Gastroesophageal sphincter (tissue), 4 donors: ENCODE results near the gene ZNF578. TPM values are rescaled to one million over a fixed set of nuclear protein-coding genes. Genes with fewer than 3 reads are reported as not detected.
"Not testable (repeated sequence)": the region's sequence is repeated elsewhere in the genome, so short reads cannot be mapped to it uniquely, and the experiment has no call there.

Experiments used
- ATAC-seq: fragments of 150-250 bp; one replicate; pipeline ENCODE4 v1.9.1; 2016; ENCODE audit warnings: mild to moderate bottlenecking, moderate library complexity
- H3K27ac ChIP-seq, 4 donors: fragments of 200-600 bp; sonication (generic) in 3 of 4; 1 replicate in 3 of 4; 2 replicates in 1 of 4; pipeline ENCODE4 v1.5.1; 2016 to 2019
- H3K27me3 ChIP-seq: fragments of 200-600 bp; sonication (generic); one replicate; pipeline ENCODE4 v1.5.1; 2019
- H3K36me3 ChIP-seq, 2 donors: fragments of 200-600 bp; sonication (generic); one replicate each; pipeline ENCODE4 v1.5.1; 2019; ENCODE audit warnings: control low read depth in 1 of 2
- H3K4me1 ChIP-seq, 3 donors: fragments of 200-600 bp; sonication (generic); 1 replicate in 2 of 3; 2 replicates in 1 of 3; pipeline ENCODE4 v1.5.1; 2016 to 2019; ENCODE audit warnings: control low read depth in 2 of 3
- H3K4me3 ChIP-seq, 2 donors: fragments of 200-600 bp; sonication (generic); one replicate each; pipeline ENCODE4 v1.5.1; 2019; ENCODE audit warnings: mild to moderate bottlenecking in 1 of 2, moderate library complexity in 1 of 2
- H3K9me3 ChIP-seq, 3 donors: fragments of 200-600 bp; sonication (generic); one replicate each; pipeline ENCODE4 v1.5.1; 2017 to 2019; ENCODE audit warnings: control low read depth in 2 of 3
- CTCF ChIP-seq, 4 experiments: fragments of 200-600 bp in 2 of 4; fragments of 450-650 bp in 2 of 4; sonication (generic) in 1 of 4; IDR thresholded peaks; one replicate each; pipeline ENCODE4 v1.5.1; 2017 to 2019; ENCODE audit warnings: antibody characterized with exemption in 4 of 4, mild to moderate bottlenecking in 2 of 4, moderate library complexity in 2 of 4
- EP300 ChIP-seq: sonication (generic); formaldehyde crosslinking; IDR thresholded peaks from one replicate; pipeline ENCODE4 v1.6.1; 2017; ENCODE audit warnings: antibody characterized with exemption, mild to moderate bottlenecking
- POLR2A ChIP-seq, 2 donors: fragments of 450-650 bp; IDR thresholded peaks; one replicate each; pipeline ENCODE4 v1.6.1; 2017; ENCODE audit warnings: antibody characterized with exemption in 2 of 2, mild to moderate bottlenecking in 2 of 2, moderate library complexity in 1 of 2
- POLR2AphosphoS5 ChIP-seq: sonication (generic); formaldehyde crosslinking; IDR thresholded peaks from one replicate; pipeline ENCODE4 v1.6.1; 2017; ENCODE audit warnings: antibody characterized with exemption
- WGBS, 2 donors: methylation state at CpG; one replicate each; pipeline ENCODE4 v1.1.5; 2018; ENCODE audit warnings: low coverage in 1 of 2; 5-methylcytosine and 5-hydroxymethylcytosine counted together
- total RNA-seq, 4 donors: library from RNA; depleted of rRNA; stranded (reverse); fragments of >200 nt; gene quantifications; one replicate each; pipeline ENCODE4 v1.1.0, GENCODE V29; 2016

ZNF578 gene
- total RNA-seq, 4 donors from 2014 or later = 1.1 to 4.2 (median 2.0) TPM

- Histone ChIP-seq H3K27ac (no peak overlapping the region), H3K4me1 (peaks cover 0 to 33% (median 7%) of the 10 kb centered on the region in 3 donors), H3K4me3 (no peak overlapping the region), H3K27me3 (no peaks in the 10 kb centered on the region), H3K9me3 (no peaks in the 10 kb centered on the region), H3K36me3 (peaks cover 0 to 16% of the 10 kb centered on the region in 2 donors)
- no peak for TF ChIP-seq POLR2AphosphoS5
- no peak for ATAC-seq
- WGBS, 2 donors = 83 to 91% methylated on average over 2 of the region's 2 CpGs
Measured at GRCh38 chr19:52532480-52532879, 79.1 kb downstream of the ZNF578 start.

- TF ChIP-seq POLR2AphosphoS5 (no peak), EP300 (no peak), CTCF (IDR thresholded peaks at IDR 0.05) (no peak), POLR2A (IDR thresholded peaks at IDR 0.05) (no peak)
- H3K27ac ChIP-seq = no peak overlapping the region
- peaks cover 0 to 16% of the 10 kb centered on the region in 2 donors for H3K36me3 ChIP-seq
- peaks cover 0 to 22% (median 0%) of the 10 kb centered on the region in 3 donors for H3K4me1 ChIP-seq
- 90 to 97% methylated on average over 2 to 5 of the region's 5 CpGs for WGBS, 2 donors
- no peaks in the 10 kb centered on the region for H3K27me3 ChIP-seq
- no peak overlapping the region for H3K4me3 ChIP-seq
- H3K9me3 ChIP-seq = no peaks in the 10 kb centered on the region
- no peak for ATAC-seq
Measured at GRCh38 chr19:52533901-52534300, 80.5 kb downstream of the ZNF578 start.

GRCh38 chr19:52535385-52535770, 82.0 kb downstream of the ZNF578 start:
- ATAC-seq = not testable (repeated sequence)
- peak overlapping the region; percentile 64 to 87 (median 82) for H3K27ac ChIP-seq
- WGBS, 2 donors = 0% methylated on average over 3 to 9 of the region's 15 CpGs

GRCh38 chr19:52535771-52536447, 82.6 kb downstream of the ZNF578 start:
- peaks cover 0 to 16% of the 10 kb centered on the region in 2 donors for H3K36me3 ChIP-seq
- no peaks in the 10 kb centered on the region for H3K27me3 ChIP-seq
- H3K27ac ChIP-seq = peak overlapping the region; percentile 64 to 87 (median 82)
- TF ChIP-seq POLR2AphosphoS5 (peak; percentile 16), EP300 (no peak), POLR2A (IDR thresholded peaks at IDR 0.05) (no peak), CTCF (IDR thresholded peaks at IDR 0.05) (peak in 3 of 4 experiments; percentile 19 to 27 (median 20))
- peak overlapping the region; percentile 58 to 67 for H3K4me3 ChIP-seq
- peak; percentile 97 for ATAC-seq
- no peaks in the 10 kb centered on the region for H3K9me3 ChIP-seq
- peaks cover 0 to 18% (median 0%) of the 10 kb centered on the region in 3 donors for H3K4me1 ChIP-seq
- 0 to 4% methylated on average over 4 to 33 of the region's 50 CpGs for WGBS, 2 donors

More at GRCh38 chr19:52535385-52535770, 82.0 kb downstream of the ZNF578 start:
- Histone ChIP-seq H3K36me3 (peaks cover 0 to 16% of the 10 kb centered on the region in 2 donors), H3K4me3 (peak overlapping the region; percentile 58 to 67), H3K4me1 (peaks cover 0 to 18% (median 0%) of the 10 kb centered on the region in 3 donors)
- not testable (repeated sequence) for H3K9me3 ChIP-seq, H3K27me3 ChIP-seq

- Histone ChIP-seq H3K27me3 (no peaks in the 10 kb centered on the region), H3K9me3 (no peaks in the 10 kb centered on the region), H3K4me1 (peaks cover 0 to 18% (median 0%) of the 10 kb centered on the region in 3 donors), H3K27ac (peak overlapping the region; percentile 64 to 87 (median 82)), H3K4me3 (peak overlapping the region; percentile 58 to 67), H3K36me3 (peaks cover 0 to 16% of the 10 kb centered on the region in 2 donors)
- TF ChIP-seq POLR2AphosphoS5 = no peak
- no peak for TF ChIP-seq CTCF (IDR thresholded peaks at IDR 0.05)
- no peak for TF ChIP-seq EP300
- TF ChIP-seq POLR2A (IDR thresholded peaks at IDR 0.05) = no peak
- WGBS, 2 donors = 2 to 20% methylated on average over 1 to 6 of the region's 17 CpGs
- ATAC-seq = peak; percentile 26
Measured at GRCh38 chr19:52536448-52536800, 83.1 kb downstream of the ZNF578 start.

- ATAC-seq, H3K27ac ChIP-seq, H3K4me3 ChIP-seq, H3K9me3 ChIP-seq, H3K27me3 ChIP-seq: not testable (repeated sequence)
- peaks cover 0 to 17% of the 10 kb centered on the region in 2 donors for H3K36me3 ChIP-seq
- 69 to 91% methylated on average over 4 of the region's 4 CpGs for WGBS, 2 donors
- peaks cover 0 to 18% (median 0%) of the 10 kb centered on the region in 3 donors for H3K4me1 ChIP-seq
Measured at GRCh38 chr19:52538815-52539214, 85.5 kb downstream of the ZNF578 start.

- H3K4me3 ChIP-seq, H3K27me3 ChIP-seq, ATAC-seq, H3K9me3 ChIP-seq, H3K4me1 ChIP-seq, H3K27ac ChIP-seq: not testable (repeated sequence)
- WGBS, 2 donors = 76 to 94% methylated on average over 2 of the region's 5 CpGs
- H3K36me3 ChIP-seq = peaks cover 4 to 36% of the 10 kb centered on the region in 2 donors
Measured at GRCh38 chr19:52541176-52541575, 87.8 kb downstream of the ZNF578 start.
